ENCODE data around the gene NEDD9.

DNA sequence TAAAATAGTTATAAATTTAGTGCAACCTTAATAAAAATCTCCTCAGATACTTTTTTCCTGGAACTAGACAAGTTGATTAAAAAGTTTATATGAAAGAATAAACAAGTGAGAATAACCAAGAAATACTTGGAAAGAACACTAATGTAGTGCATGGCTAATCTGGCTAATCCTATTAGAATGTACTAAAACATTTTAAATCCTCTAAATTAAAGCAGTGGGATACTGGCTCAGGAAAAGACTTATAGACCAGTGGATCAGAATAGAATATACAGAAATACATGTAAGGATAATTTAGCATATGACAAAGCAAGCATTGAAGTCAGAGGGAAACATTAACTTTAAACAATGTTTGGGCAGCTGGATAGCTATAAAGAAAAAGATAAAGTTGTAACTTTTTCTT, 79.9 kb downstream of the NEDD9 start:
- TF ChIP-seq CTCF (IDR thresholded peaks at IDR 0.05) = no peak
- TF ChIP-seq CHD2 (IDR thresholded peaks at IDR 0.05; ENCODE audit: low read length, partially characterized antibody) = no peak
- no peak for TF ChIP-seq POLR2AphosphoS5 (IDR thresholded peaks at IDR 0.05; ENCODE audit: low read depth, low read length)
- TF ChIP-seq REST (IDR thresholded peaks at IDR 0.05; ENCODE audit: low read depth, low read length) = no peak
- TF ChIP-seq EP300 (IDR thresholded peaks at IDR 0.05; ENCODE audit: borderline replicate concordance in 1 of 2, low read depth in 1 of 2, low read length in 1 of 2) = no peak
- TF ChIP-seq SMC3 (IDR thresholded peaks at IDR 0.05; ENCODE audit: low read depth, low read length) = no peak
- TF ChIP-seq NFIC (IDR thresholded peaks at IDR 0.05; ENCODE audit: borderline replicate concordance) = no peak
